Peyer's patch (tissue), 4 donors: ENCODE measurements around the gene ETF1. TPM values are rescaled to one million over a fixed set of nuclear protein-coding genes. Genes with fewer than 3 reads are reported as not detected.

Source experiments
- DNase-seq, 3 donors: peaks; one replicate each; pipeline ENCODE4 v3.0.0-alpha.2; 2017 to 2019
- H3K27ac ChIP-seq, 4 donors: fragments of 200-600 bp; sonication (generic); one replicate each; pipeline ENCODE4 v1.5.1; 2016 to 2019
- H3K27me3 ChIP-seq, 2 donors: fragments of 200-600 bp; sonication (generic); one replicate each; pipeline ENCODE4 v1.5.1; 2019
- H3K36me3 ChIP-seq, 3 donors: fragments of 200-600 bp; sonication (generic); one replicate each; pipeline ENCODE4 v1.5.1; 2016 to 2019
- H3K4me1 ChIP-seq, 4 donors: fragments of 200-600 bp; sonication (generic); one replicate each; pipeline ENCODE4 v1.5.1; 2016 to 2019
- H3K4me3 ChIP-seq, 4 donors: fragments of 200-600 bp; sonication (generic); 1 replicate in 3 of 4; 2 replicates in 1 of 4; pipeline ENCODE4 v1.5.1; 2016 to 2019; ENCODE audit warnings: mild to moderate bottlenecking in 1 of 4
- H3K9me3 ChIP-seq, 4 donors: fragments of 200-600 bp; sonication (generic); one replicate each; pipeline ENCODE4 v1.5.1; 2016 to 2019; ENCODE audit warnings: mild to moderate bottlenecking in 1 of 4
- POLR2A ChIP-seq, 2 donors: fragments of 450-650 bp; IDR thresholded peaks; one replicate each; pipeline ENCODE4 v1.5.1; 2017; ENCODE audit warnings: antibody characterized with exemption in 2 of 2, mild to moderate bottlenecking in 2 of 2, moderate library complexity in 2 of 2
- total RNA-seq, 4 donors: library from RNA; depleted of rRNA; stranded (reverse); fragments of >200 nt; gene quantifications; one replicate each; pipeline ENCODE4 v1.1.0, GENCODE V29; 2016
- TF ChIP-seq, protein P1 (sequence below), 6 experiments: fragments of 450-650 bp in 4 of 6; fragments of 200-600 bp in 2 of 6; sonication (generic) in 1 of 6; IDR thresholded peaks; one replicate each; pipeline ENCODE4 v1.5.1; 2017 to 2019; ENCODE audit warnings: antibody characterized with exemption in 6 of 6, mild to moderate bottlenecking in 3 of 6, moderate library complexity in 1 of 6

The ETF1 gene
- total RNA-seq, 4 donors from 2014 or later: 33.3 to 75.1 (median 39.3) TPM

DNA sequence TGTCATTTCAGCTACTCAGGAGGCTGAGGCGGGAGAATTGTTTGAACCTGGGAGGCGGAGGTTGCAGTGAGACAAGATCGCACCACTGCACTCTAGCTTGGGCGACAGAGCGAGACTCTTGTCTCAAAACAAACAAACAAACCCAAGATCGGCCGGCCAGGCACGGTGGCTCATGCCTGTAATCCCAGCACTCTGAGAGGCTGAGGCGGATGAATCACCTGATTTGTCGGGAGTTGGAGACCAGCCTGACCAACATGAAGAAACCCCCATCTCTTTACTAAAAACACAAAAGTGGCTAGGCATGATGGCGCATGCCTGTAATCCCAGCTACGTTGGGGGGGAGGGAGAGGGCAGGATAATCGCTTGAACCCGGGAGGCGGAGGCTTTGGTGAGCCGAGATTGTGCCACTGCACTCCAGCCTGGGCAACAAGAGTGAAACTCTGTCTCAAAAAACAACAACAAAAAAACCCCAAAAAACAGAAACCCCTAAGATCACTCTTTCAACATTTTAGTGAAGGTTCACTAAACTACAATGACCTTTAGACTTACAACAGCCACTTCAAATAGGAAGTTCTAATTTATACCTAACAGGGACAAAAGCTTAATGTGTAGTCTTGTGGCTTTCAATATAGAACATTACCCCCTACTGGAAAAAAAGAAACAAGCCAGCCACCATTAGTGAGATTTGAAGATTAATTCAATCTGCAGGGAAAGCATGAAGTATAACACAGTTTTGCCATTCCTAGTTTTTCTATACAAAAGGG is 25.2 kb upstream of the ETF1 start:
- Histone ChIP-seq H3K9me3 (no peaks in the 10 kb centered on the region), H3K27ac (no peak overlapping the region), H3K4me1 (no peaks in the 10 kb centered on the region), H3K27me3 (no peaks in the 10 kb centered on the region), H3K36me3 (peaks cover 0 to 100% (median 6%) of the 10 kb centered on the region in 3 donors), H3K4me3 (no peak overlapping the region)
- TF ChIP-seq, protein P1, sequence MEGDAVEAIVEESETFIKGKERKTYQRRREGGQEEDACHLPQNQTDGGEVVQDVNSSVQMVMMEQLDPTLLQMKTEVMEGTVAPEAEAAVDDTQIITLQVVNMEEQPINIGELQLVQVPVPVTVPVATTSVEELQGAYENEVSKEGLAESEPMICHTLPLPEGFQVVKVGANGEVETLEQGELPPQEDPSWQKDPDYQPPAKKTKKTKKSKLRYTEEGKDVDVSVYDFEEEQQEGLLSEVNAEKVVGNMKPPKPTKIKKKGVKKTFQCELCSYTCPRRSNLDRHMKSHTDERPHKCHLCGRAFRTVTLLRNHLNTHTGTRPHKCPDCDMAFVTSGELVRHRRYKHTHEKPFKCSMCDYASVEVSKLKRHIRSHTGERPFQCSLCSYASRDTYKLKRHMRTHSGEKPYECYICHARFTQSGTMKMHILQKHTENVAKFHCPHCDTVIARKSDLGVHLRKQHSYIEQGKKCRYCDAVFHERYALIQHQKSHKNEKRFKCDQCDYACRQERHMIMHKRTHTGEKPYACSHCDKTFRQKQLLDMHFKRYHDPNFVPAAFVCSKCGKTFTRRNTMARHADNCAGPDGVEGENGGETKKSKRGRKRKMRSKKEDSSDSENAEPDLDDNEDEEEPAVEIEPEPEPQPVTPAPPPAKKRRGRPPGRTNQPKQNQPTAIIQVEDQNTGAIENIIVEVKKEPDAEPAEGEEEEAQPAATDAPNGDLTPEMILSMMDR (IDR thresholded peaks at IDR 0.05): no peak
- no peak for TF ChIP-seq POLR2A (IDR thresholded peaks at IDR 0.05)
- no peak for DNase-seq

DNA sequence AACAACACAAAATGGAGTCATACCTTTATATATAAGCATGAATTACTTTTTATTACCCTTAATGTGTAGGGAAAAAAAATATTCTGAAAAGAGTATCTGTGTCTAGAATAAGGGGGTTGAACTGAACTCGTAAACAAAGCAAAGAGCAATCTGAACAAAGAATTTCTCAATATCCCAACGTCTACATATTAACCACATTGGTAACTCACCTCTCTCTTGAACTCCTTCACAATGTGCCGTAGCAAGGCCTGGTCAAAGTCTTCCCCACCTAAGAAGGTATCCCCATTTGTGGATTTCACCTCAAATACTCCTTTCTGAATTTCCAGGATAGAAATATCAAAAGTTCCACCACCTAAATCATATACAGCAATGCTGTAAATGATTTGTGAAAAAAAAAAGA is 23.8 kb upstream of the ETF1 start:
- H3K9me3 ChIP-seq: no peaks in the 10 kb centered on the region
- H3K4me3 ChIP-seq: no peak overlapping the region
- no peaks in the 10 kb centered on the region for H3K27me3 ChIP-seq
- no peak for TF ChIP-seq POLR2A (IDR thresholded peaks at IDR 0.05)
- H3K4me1 ChIP-seq: no peaks in the 10 kb centered on the region
- peaks cover 0 to 99% (median 6%) of the 10 kb centered on the region in 3 donors for H3K36me3 ChIP-seq
- no peak overlapping the region for H3K27ac ChIP-seq
- DNase-seq: no peak

DNA sequence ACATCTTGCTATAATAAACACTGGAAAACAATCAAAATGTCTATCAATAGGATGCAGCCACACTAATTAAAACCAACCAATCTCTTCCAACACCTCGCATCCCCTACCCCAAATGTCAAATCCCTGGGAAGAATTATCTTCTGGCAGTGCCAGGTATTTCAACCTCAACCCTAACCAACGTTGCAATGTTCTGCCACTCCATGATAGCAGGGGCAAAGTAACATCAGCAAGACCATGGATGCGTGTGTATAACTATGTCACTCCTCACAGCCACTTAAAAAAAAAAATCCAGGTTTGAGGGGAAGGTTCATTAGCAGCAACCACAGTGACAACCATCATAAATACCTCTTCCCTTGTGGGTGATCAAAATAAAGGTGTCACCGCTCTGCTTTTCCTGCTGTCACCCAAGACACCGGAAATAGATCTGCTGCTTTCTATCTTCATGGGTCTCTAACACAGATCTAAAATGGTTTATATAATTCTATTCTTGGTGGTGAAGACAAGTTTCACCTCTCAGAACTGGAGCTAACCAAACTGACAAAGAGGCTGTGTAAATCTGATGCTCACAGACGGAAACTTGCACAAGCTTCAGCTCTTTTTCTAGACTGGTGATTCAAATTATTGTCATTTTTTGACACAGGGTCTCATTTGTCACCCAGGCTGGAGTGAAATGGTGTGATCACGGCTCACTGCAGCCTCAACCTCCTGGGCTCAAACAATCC is 22.2 kb upstream of the ETF1 start:
- no peaks in the 10 kb centered on the region for H3K9me3 ChIP-seq
- peaks cover 0 to 99% (median 6%) of the 10 kb centered on the region in 3 donors for H3K36me3 ChIP-seq
- DNase-seq: no peak
- H3K4me3 ChIP-seq: no peak overlapping the region
- H3K4me1 ChIP-seq: no peaks in the 10 kb centered on the region
- peak overlapping the region in 1 of 4 donors; percentile 17 for H3K27ac ChIP-seq
- TF ChIP-seq, protein P1 (IDR thresholded peaks at IDR 0.05): no peak
- no peak for TF ChIP-seq POLR2A (IDR thresholded peaks at IDR 0.05)
- H3K27me3 ChIP-seq: no peaks in the 10 kb centered on the region

DNA sequence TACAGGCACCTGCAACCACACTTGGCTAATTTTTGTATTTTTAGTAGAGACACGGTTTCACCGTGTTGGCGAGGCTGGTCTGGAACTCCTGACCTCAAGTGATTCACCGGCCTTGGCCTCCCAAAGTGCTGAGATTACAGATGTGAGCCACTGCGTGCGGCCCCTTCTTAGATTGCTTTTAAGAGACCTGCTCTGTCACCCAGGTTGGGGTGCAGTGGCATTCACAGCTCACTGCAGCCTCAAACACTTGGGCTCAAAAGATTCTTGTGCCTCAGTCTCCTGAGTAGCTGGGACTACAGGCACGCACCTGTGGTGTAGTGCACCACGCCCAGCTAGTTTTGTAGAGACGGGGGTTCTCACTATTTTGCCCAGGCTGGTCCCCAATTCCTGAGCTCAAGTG is 21.2 kb upstream of the ETF1 start:
- no peak overlapping the region for H3K4me3 ChIP-seq
- no peaks in the 10 kb centered on the region for H3K4me1 ChIP-seq
- H3K27ac ChIP-seq: no peak overlapping the region
- no peak for DNase-seq
- no peaks in the 10 kb centered on the region for H3K9me3 ChIP-seq
- TF ChIP-seq, protein P1 (IDR thresholded peaks at IDR 0.05): no peak
- TF ChIP-seq POLR2A (IDR thresholded peaks at IDR 0.05): no peak
- no peaks in the 10 kb centered on the region for H3K27me3 ChIP-seq
- peaks cover 0 to 99% (median 6%) of the 10 kb centered on the region in 3 donors for H3K36me3 ChIP-seq

DNA sequence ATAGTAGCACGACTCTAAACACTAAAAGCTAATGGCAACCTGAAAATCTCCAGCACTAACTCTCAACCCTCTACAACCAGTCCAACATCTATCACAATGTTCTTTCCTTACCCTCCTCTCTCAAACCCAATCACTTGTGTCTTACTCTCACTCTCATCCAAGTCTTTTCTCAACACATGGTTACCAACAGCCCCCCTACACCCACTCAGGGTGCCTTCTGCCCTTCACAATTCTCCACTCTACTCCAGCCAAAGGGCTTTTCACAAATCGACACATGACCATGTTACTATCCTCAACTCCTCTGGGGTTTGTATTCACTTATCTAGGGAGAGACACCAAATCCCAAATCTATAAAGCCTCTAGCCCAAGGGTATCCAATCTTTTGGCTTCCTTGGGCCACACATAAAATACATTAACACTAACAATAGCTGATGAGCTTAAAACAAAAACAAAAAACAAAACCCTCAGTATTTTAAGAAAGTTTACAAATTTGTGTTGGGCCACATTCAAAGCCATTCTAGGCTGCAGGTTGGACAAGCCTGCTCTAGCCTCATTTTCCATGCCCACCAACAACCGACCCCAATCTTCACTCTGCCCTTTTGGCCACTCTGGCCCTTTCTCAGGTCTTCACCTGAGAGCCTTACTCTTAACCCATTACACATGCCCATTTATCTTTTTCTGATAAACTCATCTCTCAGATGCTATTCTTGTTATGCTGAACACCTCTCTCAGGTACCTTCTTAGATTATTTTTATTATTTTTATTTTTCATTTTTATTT is 20.5 kb upstream of the ETF1 start:
- Histone ChIP-seq H3K27ac (no peak overlapping the region), H3K36me3 (peaks cover 0 to 99% (median 6%) of the 10 kb centered on the region in 3 donors), H3K27me3 (no peaks in the 10 kb centered on the region), H3K4me1 (no peaks in the 10 kb centered on the region), H3K9me3 (no peaks in the 10 kb centered on the region), H3K4me3 (no peak overlapping the region)
- TF ChIP-seq, protein P1 (IDR thresholded peaks at IDR 0.05): no peak
- TF ChIP-seq POLR2A (IDR thresholded peaks at IDR 0.05): no peak
- DNase-seq: no peak
